ENCODE measurements around the gene CCNK.

The CCNK gene

GRCh38 chr14:99556134-99556791 is 75.1 kb downstream of the CCNK start:
- no peak for DNase-seq

DNA sequence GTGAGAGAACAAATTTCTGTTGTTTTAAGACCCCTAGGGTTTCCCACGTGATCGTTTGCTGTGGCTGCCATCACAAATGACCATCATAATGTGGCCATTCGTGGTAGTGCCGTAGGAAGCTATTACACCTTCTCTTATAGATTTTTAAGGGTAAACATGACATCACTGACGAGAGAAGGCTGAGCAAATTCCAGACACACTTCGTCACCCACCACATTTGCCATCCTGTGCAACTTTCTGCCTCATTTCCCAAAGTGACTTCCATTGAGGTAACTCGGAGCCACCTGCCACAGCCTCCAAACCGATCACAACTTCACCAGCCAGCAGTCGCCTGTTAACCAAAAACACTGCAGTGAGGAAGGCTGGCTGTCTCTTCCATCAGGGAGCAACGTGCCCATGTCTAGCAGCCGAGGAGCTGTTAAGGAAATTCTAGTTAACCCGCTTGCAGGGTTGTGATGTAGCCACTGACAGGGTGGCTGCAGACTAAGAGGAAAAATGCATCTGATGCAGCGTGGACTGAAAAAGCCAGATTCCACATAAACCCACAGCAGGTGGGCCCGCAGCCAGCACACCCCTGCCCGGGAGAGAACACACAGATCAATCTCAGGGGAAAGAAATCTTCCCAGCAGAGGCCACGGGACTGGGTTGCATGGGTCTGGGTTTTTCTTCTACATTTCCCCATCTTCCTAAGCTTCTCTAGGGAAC is 78.2 kb downstream of the CCNK start:
- peak; percentile 81 for DNase-seq

GRCh38 chr14:99560403-99560802 is 79.2 kb downstream of the CCNK start:
- DNase-seq: no peak

- no peak for DNase-seq
These were observed 79.9 kb downstream of the CCNK start for GRCh38 chr14:99560922-99561683.

DNA sequence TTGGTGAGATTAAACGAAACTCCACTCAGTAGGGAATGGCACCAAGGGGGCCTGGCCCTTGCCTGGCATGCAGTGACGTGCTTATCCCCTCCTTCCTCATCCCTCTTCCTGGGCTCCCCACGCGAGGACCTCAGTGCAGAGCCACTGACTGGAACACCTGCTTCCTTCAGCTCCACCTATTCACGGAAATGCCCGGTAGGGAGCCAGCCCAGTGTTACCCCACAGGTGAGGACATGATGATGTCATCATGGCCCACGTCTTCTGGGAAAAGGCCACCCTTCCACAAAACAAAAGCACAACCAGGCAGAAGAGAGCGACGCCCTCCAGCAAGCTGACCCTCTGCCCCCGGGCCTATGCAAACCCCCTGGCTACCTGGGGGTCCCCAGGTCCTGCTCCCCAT is 80.7 kb downstream of the CCNK start:
- no peak for DNase-seq

All from fibroblast of upper back skin (primary cell).